ENCODE measurements around the gene ATP2A1.

Gene ATP2A1

DNA sequence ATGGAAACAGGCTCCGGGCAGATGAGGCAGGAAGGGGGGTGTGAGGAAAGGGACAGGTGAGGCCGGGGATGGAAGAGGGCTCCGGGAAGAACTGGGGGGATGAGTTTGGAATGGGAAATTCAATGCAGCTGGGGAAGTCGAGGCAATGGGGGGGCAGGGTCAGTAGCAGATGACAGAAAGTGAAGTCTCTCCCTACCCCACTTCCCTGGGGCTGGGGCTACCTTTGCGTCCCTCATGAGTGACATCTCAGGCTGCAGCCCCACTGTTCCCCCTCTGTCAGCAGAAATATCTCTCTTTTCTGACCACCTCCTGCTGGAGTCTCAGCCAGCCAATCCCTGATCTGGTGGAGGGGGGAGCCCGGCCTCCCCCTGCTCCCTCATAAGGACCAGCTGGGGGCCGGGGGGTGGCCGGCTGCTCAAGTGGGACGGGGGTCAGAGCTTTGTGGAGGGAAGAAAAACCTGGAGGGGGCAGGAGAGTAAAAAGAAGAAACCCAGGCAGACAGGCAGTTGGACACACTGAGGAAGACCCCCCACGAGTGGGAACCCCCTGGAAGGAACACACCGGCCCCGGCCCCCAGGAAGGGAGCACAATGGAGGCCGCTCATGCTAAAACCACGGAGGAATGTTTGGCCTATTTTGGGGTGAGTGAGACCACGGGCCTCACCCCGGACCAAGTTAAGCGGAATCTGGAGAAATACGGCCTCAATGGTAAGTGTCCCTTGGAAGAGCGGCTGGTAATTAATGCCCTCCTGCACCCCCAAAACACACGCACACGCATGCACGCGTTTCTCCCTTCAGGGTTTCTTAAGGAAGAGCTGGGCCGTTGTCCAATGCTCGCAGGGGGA lies at the start of gene ATP2A1:
ATP2A1 (plus strand) TSS at position 406 of the 844 bp plus-strand sequence; CDS start at position 590, 184 bp downstream.
- no peak for DNase-seq

GRCh38 chr16:28829747-28830146 lies 48.5 kb upstream of the ATP2A1 start:
- no peak for DNase-seq

- DNase-seq, result no peak
Measured at GRCh38 chr16:28830531-28830930, 47.8 kb upstream of the ATP2A1 start.

DNA sequence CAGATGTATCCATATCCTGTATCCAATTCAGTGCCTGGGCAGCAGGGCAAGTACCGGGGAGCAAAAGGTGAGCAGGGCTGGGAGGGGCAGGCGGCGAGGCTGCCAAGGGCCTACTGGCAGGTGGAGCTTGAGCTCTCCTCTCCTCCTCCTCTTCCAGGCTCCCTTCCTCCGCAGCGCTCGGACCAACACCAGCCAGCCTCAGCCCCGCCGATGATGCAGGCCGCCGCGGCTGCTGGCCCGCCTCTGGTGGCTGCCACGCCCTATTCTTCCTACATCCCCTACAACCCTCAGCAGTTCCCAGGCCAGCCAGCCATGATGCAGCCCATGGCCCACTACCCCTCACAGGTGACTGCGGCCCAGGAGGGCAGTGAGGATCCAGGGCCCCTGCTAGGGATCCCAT lies 43.9 kb upstream of the ATP2A1 start:
- no peak for DNase-seq

GRCh38 chr16:28834873-28835863 lies 43.1 kb upstream of the ATP2A1 start:
- no peak for DNase-seq

- no peak for DNase-seq
Measured at GRCh38 chr16:28835864-28836760, 42.2 kb upstream of the ATP2A1 start.

GRCh38 chr16:28836761-28837064 lies 41.6 kb upstream of the ATP2A1 start:
- DNase-seq, result no peak

DNA sequence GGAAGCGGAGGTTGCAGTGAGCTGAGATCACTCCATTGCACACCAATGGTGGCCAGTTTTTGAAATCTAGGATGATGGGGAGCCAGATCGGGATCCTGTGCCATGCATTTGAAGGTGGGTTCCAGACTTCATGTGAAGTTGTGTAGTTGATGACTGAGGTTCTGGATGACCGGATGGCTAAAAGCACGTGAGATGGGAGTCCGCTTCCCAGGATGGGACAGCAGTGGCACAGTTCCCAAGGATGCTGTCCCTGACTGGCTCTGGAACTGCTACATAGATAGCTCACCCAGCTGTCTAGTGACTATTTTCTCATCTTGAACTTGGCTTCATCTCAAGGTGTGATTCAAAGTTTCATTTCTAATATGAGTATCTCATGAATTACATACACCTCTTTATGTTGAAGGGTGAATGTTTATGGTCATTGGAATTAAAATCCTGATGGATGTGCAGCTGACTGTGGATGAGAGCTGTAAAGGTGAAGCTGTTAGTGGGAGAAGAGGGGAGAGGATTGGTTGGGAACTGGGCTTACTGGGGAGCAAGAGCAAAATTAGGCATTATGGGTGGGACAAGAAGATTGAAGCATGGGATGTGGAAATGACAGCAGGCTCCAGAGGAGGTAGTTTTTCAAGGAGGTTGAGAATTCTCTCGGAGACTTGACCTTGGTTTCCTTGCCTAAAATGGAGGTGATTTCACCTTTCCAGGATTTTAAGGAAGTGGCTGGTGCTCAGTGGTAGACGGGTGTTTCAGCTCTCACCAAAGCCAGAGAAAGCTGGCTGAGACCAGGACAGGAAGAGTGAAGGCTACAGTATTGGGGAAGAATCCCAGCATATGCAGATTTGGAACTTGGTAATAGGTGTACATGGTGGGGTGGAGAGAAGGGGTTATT lies 40.4 kb upstream of the ATP2A1 start:
- DNase-seq, result no peak

DNA sequence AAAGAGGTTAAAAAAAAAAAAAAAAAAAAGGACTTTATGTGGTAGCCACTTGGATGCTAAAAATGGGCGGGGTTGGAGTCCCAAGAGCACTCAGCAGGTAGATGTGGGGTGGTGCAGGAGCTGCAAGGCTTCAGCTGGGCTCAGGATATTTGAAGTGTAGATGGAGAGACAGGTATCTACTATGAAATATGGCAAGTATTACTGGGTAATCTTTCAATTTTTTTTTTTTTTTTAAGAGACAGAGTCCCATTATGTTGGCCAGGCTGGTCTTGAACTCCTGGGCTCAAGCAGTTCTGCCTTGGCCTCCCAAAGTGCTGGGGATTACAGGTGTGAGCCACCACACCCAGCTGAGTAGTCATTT lies 39.8 kb upstream of the ATP2A1 start:
- DNase-seq, result no peak

- DNase-seq, result no peak
Measured at GRCh38 chr16:28839004-28839639, 39.2 kb upstream of the ATP2A1 start.

GRCh38 chr16:28839899-28840298 lies 38.4 kb upstream of the ATP2A1 start:
- DNase-seq, result no peak

DNA sequence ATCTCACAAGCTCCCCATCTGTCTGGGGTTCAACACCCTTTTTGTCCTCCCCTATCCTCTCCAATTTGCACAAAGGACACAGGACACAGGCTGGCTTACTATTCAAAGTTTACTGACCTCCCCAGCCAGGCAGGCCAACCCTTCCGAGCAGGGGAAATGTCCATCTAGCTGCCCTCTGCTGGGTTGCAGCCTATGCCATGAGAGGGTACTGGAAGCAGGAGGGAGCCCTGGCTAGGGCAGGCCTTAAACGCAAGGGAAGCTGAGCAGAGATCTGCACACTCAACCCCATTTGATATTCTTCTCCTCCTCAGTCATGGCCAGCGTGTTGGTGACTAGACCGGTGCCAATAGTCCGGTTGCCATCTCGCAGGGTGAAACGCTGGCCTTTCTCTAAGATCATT lies 35.6 kb upstream of the ATP2A1 start:
- no peak for DNase-seq

DNA sequence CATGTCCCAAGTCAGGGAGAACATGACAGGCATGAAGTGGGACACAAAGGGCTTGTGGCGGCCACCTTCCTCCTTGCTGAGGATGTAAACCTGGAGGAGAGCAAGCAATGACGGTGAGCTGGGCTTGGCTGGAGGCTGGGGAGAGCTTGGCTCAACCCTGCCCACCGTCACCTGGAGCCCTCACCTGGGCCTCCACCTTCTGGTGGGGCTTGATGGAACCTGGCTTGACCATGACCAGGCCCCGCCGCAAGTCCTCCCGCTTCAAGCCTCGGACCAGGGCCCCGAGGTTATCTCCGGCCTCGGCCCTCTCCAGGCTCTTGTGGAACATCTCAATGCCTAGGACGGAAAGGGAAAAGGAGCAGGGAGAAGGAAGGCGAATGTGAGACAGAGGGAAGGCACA lies 34.5 kb upstream of the ATP2A1 start:
- no peak for DNase-seq

- no peak for DNase-seq
Measured at GRCh38 chr16:28844226-28844885, 33.9 kb upstream of the ATP2A1 start.

DNA sequence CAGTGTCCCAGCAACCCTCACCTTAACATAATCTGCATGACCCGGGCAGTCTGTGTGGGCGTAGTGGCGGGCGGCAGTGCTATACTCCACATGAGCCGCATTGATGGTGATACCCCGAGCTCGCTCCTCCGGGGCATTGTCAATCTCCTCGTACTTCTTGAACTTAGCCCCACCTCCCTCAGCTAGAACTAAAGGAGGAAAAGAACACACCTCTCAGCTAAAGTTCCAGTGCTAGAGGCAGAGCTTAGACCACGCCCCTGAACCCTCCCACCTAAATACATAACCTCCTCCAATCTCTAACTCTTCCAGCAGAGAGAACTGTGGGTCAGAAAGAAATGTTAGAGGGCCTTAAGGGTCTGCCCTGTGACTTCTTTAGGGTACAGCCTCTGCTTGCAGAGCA lies 33.0 kb upstream of the ATP2A1 start:
- no peak for DNase-seq

- DNase-seq, result no peak
Measured at GRCh38 chr16:28845761-28846079, 32.6 kb upstream of the ATP2A1 start.

DNA sequence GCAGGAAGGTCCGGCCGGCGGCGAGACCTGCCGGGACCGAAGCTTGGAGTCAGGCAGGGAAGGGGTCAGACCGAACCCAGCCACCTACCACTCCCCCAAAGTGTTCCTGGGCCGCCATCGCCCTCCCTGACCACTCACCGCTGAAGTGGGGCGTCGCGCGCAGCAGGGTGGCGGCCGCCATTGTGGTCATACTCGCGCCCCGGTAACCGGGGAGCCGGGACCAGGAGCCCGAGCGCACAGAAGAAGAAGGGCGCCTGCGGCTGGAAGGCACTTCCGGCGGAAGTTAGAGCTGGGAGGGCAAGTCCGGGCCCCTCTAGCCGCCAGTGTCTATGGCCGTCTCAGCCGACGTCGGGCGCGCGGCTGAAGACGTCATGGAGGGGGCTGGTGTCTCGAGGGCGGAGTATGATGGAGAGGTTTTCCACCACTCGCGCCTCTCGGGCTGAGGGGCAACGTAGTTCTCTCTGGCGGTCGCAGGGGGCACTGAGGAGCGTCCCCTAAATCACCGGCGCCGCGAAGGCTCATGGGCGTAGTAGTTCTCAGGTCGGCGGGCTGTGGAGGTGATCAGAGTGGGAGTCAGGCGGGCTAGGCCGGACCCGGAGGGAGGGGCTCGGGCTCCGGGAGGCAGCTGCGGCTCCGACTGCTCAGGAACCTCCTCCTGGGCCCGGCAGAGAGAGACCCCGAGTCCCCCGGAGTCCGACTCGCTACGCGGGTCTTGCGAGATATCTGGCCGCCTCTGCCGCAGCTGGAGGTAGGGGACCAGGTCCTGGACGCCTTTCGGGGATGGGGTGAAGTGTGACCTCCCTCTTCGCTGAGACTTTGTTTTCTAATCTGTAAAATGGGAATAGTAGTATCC lies 32.0 kb upstream of the ATP2A1 start, which contains the start of gene TUFM:
TUFM (minus strand) TSS at position 269 of the 853 bp plus-strand sequence; CDS start at position 190, 79 bp downstream.
- DNase-seq, result peak; percentile 99

GRCh38 chr16:28846933-28847273 lies 31.4 kb upstream of the ATP2A1 start:
- no peak for DNase-seq

DNA sequence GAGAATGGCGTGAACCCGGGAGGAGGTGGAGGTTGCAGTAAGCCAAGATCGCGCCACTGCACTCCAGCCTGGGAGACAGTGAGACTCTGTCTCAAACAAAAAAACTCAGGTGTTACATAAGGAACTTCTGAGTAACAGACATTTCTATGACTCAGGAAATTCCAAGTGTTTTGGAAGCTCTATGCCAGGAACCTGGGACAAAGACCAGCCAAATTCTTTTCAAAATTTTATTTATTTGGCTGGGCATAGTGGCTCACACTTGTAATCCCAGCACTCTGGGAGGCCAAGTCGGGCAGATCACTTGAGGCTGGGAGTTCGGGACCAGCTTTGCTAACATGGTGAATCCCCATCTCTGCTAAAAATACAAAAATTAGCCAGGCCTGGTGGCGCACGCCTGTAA lies 19.9 kb upstream of the ATP2A1 start:
- no peak for DNase-seq

DNA sequence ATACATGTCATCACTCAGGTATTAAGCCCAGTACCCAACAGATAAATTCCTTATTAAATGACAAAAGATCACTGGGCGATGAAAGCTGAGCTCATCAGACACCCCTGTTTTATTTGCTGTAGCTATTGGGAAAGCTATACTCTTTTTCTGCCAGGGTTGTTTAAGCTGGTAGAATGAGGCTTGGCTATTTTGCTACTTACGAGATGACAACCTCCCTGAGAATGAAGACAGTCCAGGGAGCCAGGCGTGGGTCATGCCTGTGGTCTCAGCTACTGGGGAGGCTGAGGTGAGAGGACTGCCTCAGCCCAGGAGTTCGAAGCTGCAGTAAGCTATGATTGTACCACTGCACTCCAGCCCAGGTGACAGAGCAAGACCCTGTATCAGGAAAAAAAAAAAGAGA lies 19.0 kb upstream of the ATP2A1 start:
- no peak for DNase-seq
